Common myeloid progenitor, CD34-positive (primary cell): ENCODE data around the gene SERGEF.

ENCODE experiments used
- CTCF ChIA-PET: fragments of 350-600 bp; sonication (Branson Sonifier 250); formaldehyde crosslinking; loops from one replicate; lab custom pipeline; 2021; ENCODE audit warnings: antibody characterized with exemption; lab: Charles Lee
- POLR2A ChIA-PET: fragments of 350-600 bp; sonication (Branson Sonifier 250); formaldehyde crosslinking; loops from one replicate; lab custom pipeline; 2021; ENCODE audit warnings: antibody characterized with exemption; lab: Charles Lee
- DNase-seq, 3 donors: peaks; one replicate each; pipeline versions ENCODE4 v3.0.0 to v3.0.0-alpha.2; 2013
- H3K27ac ChIP-seq, 2 experiments: 1 replicate in 1 of 2; 2 replicates in 1 of 2; pipeline ENCODE4 v1.7.0; 2013; ENCODE audit warnings: inconsistent platforms in 2 of 2, low read length in 2 of 2, mild to moderate bottlenecking in 2 of 2, low read depth in 1 of 2, moderate library complexity in 1 of 2; ENCODE audit not compliant: severe bottlenecking in 2 of 2, insufficient read depth in 1 of 2, poor library complexity in 1 of 2
- H3K27me3 ChIP-seq, 5 experiments: replicated peaks in 2 of 5; 1 replicate in 3 of 5; 2 replicates in 2 of 5; pipeline versions ENCODE4 v1.6.1 to v1.7.0; 2013; ENCODE audit warnings: low read length in 4 of 5, mild to moderate bottlenecking in 2 of 5, moderate library complexity in 2 of 5, inconsistent platforms in 1 of 5; ENCODE audit not compliant: insufficient read depth in 5 of 5, control insufficient read depth in 4 of 5
- H3K36me3 ChIP-seq, 4 experiments: 1 replicate in 2 of 4; 2 replicates in 2 of 4; pipeline versions ENCODE4 v1.6.1 to v1.7.0; 2013; ENCODE audit warnings: low read length in 3 of 4, control low read depth in 1 of 4, mild to moderate bottlenecking in 1 of 4; ENCODE audit not compliant: control insufficient read depth in 4 of 4, insufficient read depth in 4 of 4
- H3K4me1 ChIP-seq, 4 experiments: 1 replicate in 3 of 4; 2 replicates in 1 of 4; pipeline versions ENCODE4 v1.6.1 to v1.7.1; 2013; ENCODE audit warnings: low read length in 3 of 4, mild to moderate bottlenecking in 3 of 4, control low read depth in 1 of 4, inconsistent platforms in 1 of 4, moderate library complexity in 1 of 4; ENCODE audit not compliant: control insufficient read depth in 4 of 4, insufficient read depth in 4 of 4; ENCODE audit errors: control extremely low read depth in 1 of 4
- H3K4me3 ChIP-seq, 7 experiments: 1 replicate in 4 of 7; 2 replicates in 3 of 7; pipeline versions ENCODE4 v1.5.1 to v1.7.0; 2013; ENCODE audit warnings: mild to moderate bottlenecking in 7 of 7, low read length in 6 of 7, moderate library complexity in 6 of 7, inconsistent platforms in 2 of 7, low read depth in 2 of 7, control low read depth in 1 of 7; ENCODE audit not compliant: insufficient read depth in 4 of 7, control insufficient read depth in 1 of 7; ENCODE audit errors: extremely low read depth in 1 of 7
- H3K9me3 ChIP-seq, 5 experiments: 1 replicate in 4 of 5; 2 replicates in 1 of 5; pipeline versions ENCODE4 v1.6.1 to v1.7.1; 2013; ENCODE audit warnings: low read length in 4 of 5, mild to moderate bottlenecking in 2 of 5, inconsistent platforms in 1 of 5, low read depth in 1 of 5, moderate library complexity in 1 of 5; ENCODE audit not compliant: control insufficient read depth in 4 of 5, insufficient read depth in 2 of 5; ENCODE audit errors: control extremely low read depth in 1 of 5
- WGBS: methylation state at CpG from one replicate; pipeline ENCODE4 v1.1.5; 2013; ENCODE audit not compliant: insufficient coverage; 5-methylcytosine and 5-hydroxymethylcytosine counted together

Gene SERGEF

DNA sequence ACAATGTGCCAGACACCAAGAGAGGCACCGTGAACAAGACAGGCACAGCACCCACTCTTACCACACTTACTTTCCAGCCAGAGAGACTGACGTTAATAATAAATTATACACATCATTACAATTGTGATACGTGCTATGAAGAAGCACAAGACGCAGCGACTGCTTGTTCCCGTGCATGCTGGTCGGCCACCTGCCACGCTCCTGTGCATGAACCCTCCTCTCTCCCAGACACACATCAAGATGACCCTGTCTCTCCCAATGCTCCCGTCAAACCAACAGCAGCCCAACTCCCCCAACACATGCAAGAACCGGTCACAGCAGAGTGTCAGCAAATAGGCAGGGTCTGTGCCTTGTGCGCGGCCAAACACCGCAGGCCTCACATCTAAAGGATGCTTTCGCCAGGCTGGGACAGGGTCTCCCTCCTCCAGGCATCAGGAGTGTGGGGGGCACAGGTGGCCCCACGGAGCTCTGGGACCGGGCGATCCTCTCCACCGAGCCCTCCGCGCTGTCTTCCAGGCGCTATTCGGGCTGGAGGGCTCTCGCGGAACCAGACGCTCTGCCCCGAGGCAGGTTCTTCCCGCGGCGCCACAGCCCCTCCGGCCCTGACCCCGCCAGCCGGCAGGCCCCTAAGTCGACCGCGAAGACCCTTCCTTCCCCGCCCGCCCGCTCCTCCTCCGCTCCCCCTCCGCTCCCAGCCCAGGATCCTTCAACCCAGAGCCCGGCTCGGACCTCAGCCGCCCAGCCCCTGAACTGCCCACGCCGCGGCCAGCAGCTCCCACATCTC, 533 bp downstream of the SERGEF start:
- ChIA-PET CTCF (interaction anchor here (1.0 kb wide), 1 partner anchor 94 kb away, joined by 3 read pairs; no protein-coding TSS in a partner anchor), POLR2A (no interaction called here)
- peaks cover 0 to 2% (median 0%) of the 10 kb centered on the region in 5 experiments for H3K27me3 ChIP-seq
- peak overlapping the region; percentile 71 to 95 (median 90) for H3K4me3 ChIP-seq
- H3K9me3 ChIP-seq, result no peaks in the 10 kb centered on the region
- H3K36me3 ChIP-seq, result peaks cover 0 to 3% (median 0%) of the 10 kb centered on the region in 4 experiments
- peaks cover 5 to 21% (median 17%) of the 10 kb centered on the region in 4 experiments for H3K4me1 ChIP-seq
- peak; percentile 9 to 50 (median 25) for DNase-seq
- whole genome bisulfite sequencing, result 20% methylated on average over 46 of the region's 46 CpGs
- H3K27ac ChIP-seq, result peak overlapping the region in 1 of 2 experiments; percentile 54

DNA sequence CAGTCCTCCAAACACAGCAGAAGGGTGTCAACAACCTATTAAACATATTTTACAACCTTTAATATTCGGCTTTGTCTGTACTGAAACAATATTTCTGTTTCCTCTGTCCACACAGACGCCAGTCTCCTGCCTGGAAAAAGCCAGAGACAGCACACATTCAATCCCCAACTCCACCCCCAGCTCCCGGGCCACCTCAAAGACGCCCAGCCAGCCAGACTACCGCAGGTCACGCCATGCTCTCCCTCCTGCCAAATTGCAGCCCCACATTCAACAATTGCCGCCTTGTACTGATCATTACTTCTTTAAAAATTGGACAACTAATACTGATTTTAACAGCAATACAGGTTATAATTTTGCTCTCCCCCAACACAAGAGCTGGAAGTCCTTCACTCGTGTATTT, 1.2 kb downstream of the SERGEF start:
- CTCF ChIA-PET, result interaction anchor here (0.6 to 1.0 kb wide), 2 partner anchors 95 to 193 kb away, joined by 3 read pairs; no protein-coding TSS in a partner anchor
- Histone ChIP-seq H3K4me1 (peaks cover 5 to 21% (median 17%) of the 10 kb centered on the region in 4 experiments), H3K36me3 (peaks cover 0 to 7% (median 3%) of the 10 kb centered on the region in 4 experiments), H3K27me3 (peaks cover 0 to 2% (median 0%) of the 10 kb centered on the region in 5 experiments), H3K27ac (no peak overlapping the region), H3K9me3 (no peaks in the 10 kb centered on the region), H3K4me3 (peak overlapping the region in 1 of 7 experiments; percentile 89)
- DNase-seq, result no peak
- POLR2A ChIA-PET, result no interaction called here
- 94% methylated on average over 3 of the region's 8 CpGs for WGBS

- peak in 1 of 3 donors; percentile 10 for DNase-seq
- Histone ChIP-seq H3K36me3 (peaks cover 4 to 11% (median 7%) of the 10 kb centered on the region in 4 experiments), H3K27me3 (peaks cover 0 to 2% (median 0%) of the 10 kb centered on the region in 5 experiments), H3K27ac (no peak overlapping the region), H3K4me3 (no peak overlapping the region), H3K9me3 (no peaks in the 10 kb centered on the region), H3K4me1 (peaks cover 5 to 21% (median 17%) of the 10 kb centered on the region in 4 experiments)
- ChIA-PET POLR2A (no interaction called here), CTCF (interaction anchor here (0.6 to 1.0 kb wide), 2 partner anchors 95 to 193 kb away, joined by 3 read pairs; no protein-coding TSS in a partner anchor)
- 96% methylated on average over 5 of the region's 10 CpGs for WGBS
These were observed 1.8 kb downstream of the SERGEF start for GRCh38 chr11:18010977-18011586.

DNA sequence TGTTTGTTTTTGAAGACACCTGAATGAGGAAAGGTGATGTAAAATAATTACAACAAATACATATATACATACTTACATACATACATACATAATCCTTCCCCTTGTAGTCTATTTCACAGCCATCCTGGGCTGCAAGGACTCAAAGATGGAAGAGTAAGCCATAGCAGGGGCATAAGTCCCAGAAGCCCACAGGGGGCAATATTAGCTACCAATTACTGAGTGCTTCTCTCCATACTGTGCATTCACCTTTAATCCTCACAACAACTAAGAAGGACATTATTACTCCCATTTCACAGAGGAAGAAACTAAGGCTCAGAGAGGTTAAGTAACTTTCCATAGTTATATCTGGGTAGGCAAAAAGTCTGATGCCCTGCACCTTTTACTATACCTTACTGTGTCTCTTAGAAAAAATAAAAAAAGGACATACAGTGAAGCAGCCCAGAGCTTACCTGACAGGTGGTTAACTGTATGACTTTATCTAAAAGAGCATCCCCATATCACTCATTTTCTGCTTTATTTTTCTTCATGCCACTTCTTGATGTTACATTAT, 2.7 kb downstream of the SERGEF start:
- no peaks in the 10 kb centered on the region for H3K9me3 ChIP-seq
- H3K27ac ChIP-seq, result no peak overlapping the region
- H3K4me3 ChIP-seq, result no peak overlapping the region
- POLR2A ChIA-PET, result no interaction called here
- H3K4me1 ChIP-seq, result peaks cover 5 to 21% (median 17%) of the 10 kb centered on the region in 4 experiments
- DNase-seq, result peak; percentile 25 to 58 (median 49)
- H3K27me3 ChIP-seq, result peaks cover 0 to 2% (median 0%) of the 10 kb centered on the region in 5 experiments
- peaks cover 6 to 16% (median 14%) of the 10 kb centered on the region in 4 experiments for H3K36me3 ChIP-seq
- CTCF ChIA-PET, result interaction anchor here (1.0 to 1.4 kb wide), 4 partner anchors 20 to 96 kb away, joined by 3 read pairs; partner anchors contain the start of gene SAAL1

DNA sequence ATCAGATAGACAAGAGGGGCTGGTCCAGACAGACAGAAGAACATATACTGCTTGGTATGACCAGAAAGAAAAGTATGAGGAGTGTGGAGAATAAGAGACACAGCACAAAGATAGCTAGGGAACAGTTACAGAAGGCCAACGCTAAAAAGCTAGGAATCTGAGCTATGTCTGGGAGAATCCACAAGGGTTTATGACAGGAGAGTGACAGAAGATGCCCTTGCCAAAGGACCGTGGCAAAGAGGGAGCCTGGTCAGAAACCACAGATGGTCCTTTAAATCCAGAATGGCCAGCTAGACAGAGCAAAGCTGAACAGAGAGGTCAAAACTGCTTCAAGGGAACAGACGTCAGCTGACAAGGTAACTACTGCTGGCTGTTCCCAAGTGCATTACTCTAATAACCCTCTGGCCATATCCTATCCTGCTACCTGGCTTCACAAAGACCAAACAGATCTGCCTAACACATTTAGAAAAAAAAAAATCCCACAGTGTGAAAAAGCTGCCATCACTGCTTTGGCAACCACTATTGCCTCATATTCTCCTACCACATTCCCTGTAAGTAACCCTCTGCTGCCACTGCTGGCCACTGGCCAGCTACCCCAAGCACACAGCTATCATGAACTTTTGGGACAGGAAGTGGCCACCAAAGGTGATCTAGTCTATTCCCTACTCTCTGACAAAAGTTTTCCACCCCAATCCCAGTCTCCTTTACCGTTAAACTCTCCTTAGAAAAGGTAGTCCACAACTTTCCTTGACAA, 7.3 kb downstream of the SERGEF start:
- 100% methylated on average over 3 of the region's 4 CpGs for WGBS
- POLR2A ChIA-PET, result no interaction called here

GRCh38 chr11:18001191-18001590, 11.7 kb downstream of the SERGEF start:
- Histone ChIP-seq H3K4me3 (no peak overlapping the region), H3K36me3 (peaks cover 20 to 57% (median 38%) of the 10 kb centered on the region in 4 experiments), H3K27me3 (no peaks in the 10 kb centered on the region), H3K9me3 (no peaks in the 10 kb centered on the region), H3K4me1 (no peaks in the 10 kb centered on the region), H3K27ac (no peak overlapping the region)
- no peak for DNase-seq
- WGBS, result 94% methylated on average over 2 of the region's 2 CpGs
- POLR2A ChIA-PET, result no interaction called here
- CTCF ChIA-PET, result interaction anchor here (0.6 to 1.0 kb wide), 2 partner anchors 17 to 19 kb away, joined by 4 read pairs; no protein-coding TSS in a partner anchor

More for the DNA sequence above, 7.3 kb downstream of the SERGEF start:
- Histone ChIP-seq H3K36me3 (peaks cover 18 to 48% (median 34%) of the 10 kb centered on the region in 4 experiments), H3K4me3 (no peak overlapping the region), H3K4me1 (no peaks in the 10 kb centered on the region), H3K27me3 (no peaks in the 10 kb centered on the region), H3K9me3 (no peaks in the 10 kb centered on the region), H3K27ac (no peak overlapping the region)
- DNase-seq, result no peak
- CTCF ChIA-PET, result interaction anchor here (1.0 to 1.5 kb wide), 3 partner anchors 12 to 111 kb away, joined by 4 to 5 read pairs (median 4); no protein-coding TSS in a partner anchor
